Type B pancreatic cell (in vitro differentiated cells): ENCODE data around the gene HKDC1. TPM values are rescaled to one million over a fixed set of nuclear protein-coding genes. Genes with fewer than 3 reads are reported as not detected.
A peak's percentile ranks its signal among the peaks of the same experiment; 100 is the strongest.

ENCODE experiments used
- DNase-seq: peaks from one replicate; pipeline ENCODE4 v3.0.0; 2021; ENCODE audit warnings: mixed read lengths; ENCODE audit not compliant: unreplicated experiment; ENCODE audit errors: extremely low spot score
- H3K27ac Mint-ChIP-seq: 2 replicates; pipeline ENCODE4 v1.8.0; 2021; ENCODE audit warnings: mild to moderate bottlenecking, mixed read lengths
- H3K27me3 Mint-ChIP-seq: 2 replicates; pipeline ENCODE4 v1.8.0; 2021; ENCODE audit warnings: mixed read lengths
- H3K36me3 Mint-ChIP-seq: 2 replicates; pipeline ENCODE4 v1.8.0; 2021; ENCODE audit warnings: mixed read lengths
- H3K4me1 Mint-ChIP-seq: one replicate; pipeline ENCODE4 v1.8.0; 2021; ENCODE audit warnings: mixed read lengths; ENCODE audit not compliant: unreplicated experiment
- H3K4me3 Mint-ChIP-seq: 2 replicates; pipeline ENCODE4 v1.8.0; 2021; ENCODE audit warnings: mild to moderate bottlenecking, mixed read lengths
- H3K9me3 Mint-ChIP-seq: 2 replicates; pipeline ENCODE4 v1.8.0; 2021; ENCODE audit warnings: mixed read lengths
- CTCF ChIP-seq: fragments of 200-600 bp; sonication (generic); conservative IDR thresholded peaks from 2 replicates; pipeline ENCODE4 v1.5.0; 2021; ENCODE audit warnings: antibody characterized with exemption, mild to moderate bottlenecking
- total RNA-seq: library from RNA; stranded (reverse); gene quantifications from 2 replicates; pipeline ENCODE4 v1.2.1, GENCODE V29; 2021; ENCODE audit warnings: low replicate concordance

HKDC1 gene
- total RNA-seq, 1 donor from 2014 or later = 2.4 TPM

- peaks cover 13% of the 10 kb centered on the region for H3K36me3 Mint-ChIP-seq
- peaks cover 3% of the 10 kb centered on the region for H3K27me3 Mint-ChIP-seq
- peaks cover 10% of the 10 kb centered on the region for H3K4me1 Mint-ChIP-seq
- no peak overlapping the region for H3K4me3 Mint-ChIP-seq
- no peaks in the 10 kb centered on the region for H3K9me3 Mint-ChIP-seq
- no peak overlapping the region for H3K27ac Mint-ChIP-seq
- TF ChIP-seq CTCF = no peak
- DNase-seq = no peak
Observed at GRCh38 chr10:69211524-69211923, 8.6 kb upstream of the HKDC1 start.

- Mint-ChIP-seq H3K9me3 (no peaks in the 10 kb centered on the region), H3K27me3 (peaks cover 3% of the 10 kb centered on the region)
Observed at GRCh38 chr10:69213591-69214311, 6.4 kb upstream of the HKDC1 start.

GRCh38 chr10:69214666-69215131 is 5.4 kb upstream of the HKDC1 start:
- no peak for TF ChIP-seq CTCF
- no peak overlapping the region for H3K27ac Mint-ChIP-seq
- H3K9me3 Mint-ChIP-seq = no peaks in the 10 kb centered on the region
- H3K4me3 Mint-ChIP-seq = no peak overlapping the region
- H3K36me3 Mint-ChIP-seq = no peaks in the 10 kb centered on the region
- peaks cover 10% of the 10 kb centered on the region for H3K4me1 Mint-ChIP-seq
- no peak for DNase-seq
- H3K27me3 Mint-ChIP-seq = peaks cover 3% of the 10 kb centered on the region

More at GRCh38 chr10:69213591-69214311, 6.4 kb upstream of the HKDC1 start:
- no peak for TF ChIP-seq CTCF
- Mint-ChIP-seq H3K36me3 (peaks cover under 1% of the 10 kb centered on the region), H3K27ac (no peak overlapping the region), H3K4me1 (peaks cover 10% of the 10 kb centered on the region), H3K4me3 (no peak overlapping the region)
- no peak for DNase-seq

GRCh38 chr10:69215405-69216171 is 4.5 kb upstream of the HKDC1 start:
- H3K9me3 Mint-ChIP-seq = no peaks in the 10 kb centered on the region
- no peak overlapping the region for H3K27ac Mint-ChIP-seq
- DNase-seq = no peak
- TF ChIP-seq CTCF = no peak
- H3K27me3 Mint-ChIP-seq = peaks cover 7% of the 10 kb centered on the region
- no peaks in the 10 kb centered on the region for H3K36me3 Mint-ChIP-seq
- peaks cover 14% of the 10 kb centered on the region for H3K4me1 Mint-ChIP-seq
- H3K4me3 Mint-ChIP-seq = peak overlapping the region; percentile 1

GRCh38 chr10:69216577-69217118 is 3.5 kb upstream of the HKDC1 start:
- no peaks in the 10 kb centered on the region for H3K9me3 Mint-ChIP-seq
- no peak overlapping the region for H3K4me3 Mint-ChIP-seq
- H3K4me1 Mint-ChIP-seq = peaks cover 14% of the 10 kb centered on the region
- DNase-seq = no peak
- TF ChIP-seq CTCF = no peak
- H3K27me3 Mint-ChIP-seq = peaks cover 7% of the 10 kb centered on the region
- H3K27ac Mint-ChIP-seq = no peak overlapping the region
- H3K36me3 Mint-ChIP-seq = no peaks in the 10 kb centered on the region
